RPMI7951 (cell line): ENCODE results near the gene LONP2. TPM values are rescaled to one million over a fixed set of nuclear protein-coding genes. Genes with fewer than 3 reads are reported as not detected.

Source experiments
- DNase-seq: peaks from one replicate; pipeline ENCODE4 v3.0.0-alpha.2; 2012; ENCODE audit warnings: low read depth
- total RNA-seq: library from RNA; depleted of rRNA; stranded (reverse); fragments of >200 nt; shearing (Covaris generic); gene quantifications from 2 replicates; pipeline ENCODE4 v1.2.3, GENCODE V29; 2014; rRNA removed

LONP2 gene, protein sequence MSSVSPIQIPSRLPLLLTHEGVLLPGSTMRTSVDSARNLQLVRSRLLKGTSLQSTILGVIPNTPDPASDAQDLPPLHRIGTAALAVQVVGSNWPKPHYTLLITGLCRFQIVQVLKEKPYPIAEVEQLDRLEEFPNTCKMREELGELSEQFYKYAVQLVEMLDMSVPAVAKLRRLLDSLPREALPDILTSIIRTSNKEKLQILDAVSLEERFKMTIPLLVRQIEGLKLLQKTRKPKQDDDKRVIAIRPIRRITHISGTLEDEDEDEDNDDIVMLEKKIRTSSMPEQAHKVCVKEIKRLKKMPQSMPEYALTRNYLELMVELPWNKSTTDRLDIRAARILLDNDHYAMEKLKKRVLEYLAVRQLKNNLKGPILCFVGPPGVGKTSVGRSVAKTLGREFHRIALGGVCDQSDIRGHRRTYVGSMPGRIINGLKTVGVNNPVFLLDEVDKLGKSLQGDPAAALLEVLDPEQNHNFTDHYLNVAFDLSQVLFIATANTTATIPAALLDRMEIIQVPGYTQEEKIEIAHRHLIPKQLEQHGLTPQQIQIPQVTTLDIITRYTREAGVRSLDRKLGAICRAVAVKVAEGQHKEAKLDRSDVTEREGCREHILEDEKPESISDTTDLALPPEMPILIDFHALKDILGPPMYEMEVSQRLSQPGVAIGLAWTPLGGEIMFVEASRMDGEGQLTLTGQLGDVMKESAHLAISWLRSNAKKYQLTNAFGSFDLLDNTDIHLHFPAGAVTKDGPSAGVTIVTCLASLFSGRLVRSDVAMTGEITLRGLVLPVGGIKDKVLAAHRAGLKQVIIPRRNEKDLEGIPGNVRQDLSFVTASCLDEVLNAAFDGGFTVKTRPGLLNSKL
- total RNA-seq: 45.7 and 47.9 TPM in 2 replicates

GRCh38 chr16:48244080-48244862, at the start of gene LONP2:
LONP2 (plus strand) TSS chr16:48244300; CDS start chr16:48244389, 89 bp downstream.
- DNase-seq: peak; percentile 86

GRCh38 chr16:48194828-48195556, 49.1 kb upstream of the LONP2 start:
- no peak for DNase-seq

GRCh38 chr16:48197294-48197693, 46.8 kb upstream of the LONP2 start:
- no peak for DNase-seq

DNA sequence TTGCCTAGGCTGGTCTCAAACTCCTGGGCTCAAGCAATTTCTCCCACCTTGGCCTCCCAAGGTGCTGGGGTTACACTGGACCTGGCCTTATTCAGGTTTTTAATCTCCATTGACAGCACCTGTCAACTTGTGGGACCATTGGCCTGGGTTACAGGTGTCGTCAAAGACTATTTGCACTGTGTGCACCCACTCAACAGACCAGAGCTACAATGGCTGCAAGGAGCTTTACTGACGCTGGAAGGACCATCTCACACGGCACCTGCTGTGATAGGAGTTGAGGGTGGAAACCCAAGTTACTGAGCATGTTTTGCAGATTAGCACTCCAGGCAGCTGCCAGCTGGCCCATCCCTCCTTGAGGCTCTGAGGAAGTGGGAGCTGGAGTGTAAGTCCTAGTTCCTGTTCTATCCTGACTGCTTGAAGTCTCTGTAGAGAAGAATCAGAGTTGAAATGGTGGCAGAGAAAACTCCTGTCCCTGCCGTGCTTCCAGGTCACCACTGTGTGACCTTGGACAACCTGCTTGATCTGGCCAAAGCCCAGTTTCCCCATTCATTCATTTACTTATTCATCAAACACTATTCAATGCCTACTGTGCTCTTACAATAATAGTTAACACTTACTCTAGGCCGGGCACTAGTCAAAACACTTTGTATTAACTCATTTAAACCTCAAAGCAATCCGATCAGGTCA, 42.4 kb upstream of the LONP2 start:
- no peak for DNase-seq

DNA sequence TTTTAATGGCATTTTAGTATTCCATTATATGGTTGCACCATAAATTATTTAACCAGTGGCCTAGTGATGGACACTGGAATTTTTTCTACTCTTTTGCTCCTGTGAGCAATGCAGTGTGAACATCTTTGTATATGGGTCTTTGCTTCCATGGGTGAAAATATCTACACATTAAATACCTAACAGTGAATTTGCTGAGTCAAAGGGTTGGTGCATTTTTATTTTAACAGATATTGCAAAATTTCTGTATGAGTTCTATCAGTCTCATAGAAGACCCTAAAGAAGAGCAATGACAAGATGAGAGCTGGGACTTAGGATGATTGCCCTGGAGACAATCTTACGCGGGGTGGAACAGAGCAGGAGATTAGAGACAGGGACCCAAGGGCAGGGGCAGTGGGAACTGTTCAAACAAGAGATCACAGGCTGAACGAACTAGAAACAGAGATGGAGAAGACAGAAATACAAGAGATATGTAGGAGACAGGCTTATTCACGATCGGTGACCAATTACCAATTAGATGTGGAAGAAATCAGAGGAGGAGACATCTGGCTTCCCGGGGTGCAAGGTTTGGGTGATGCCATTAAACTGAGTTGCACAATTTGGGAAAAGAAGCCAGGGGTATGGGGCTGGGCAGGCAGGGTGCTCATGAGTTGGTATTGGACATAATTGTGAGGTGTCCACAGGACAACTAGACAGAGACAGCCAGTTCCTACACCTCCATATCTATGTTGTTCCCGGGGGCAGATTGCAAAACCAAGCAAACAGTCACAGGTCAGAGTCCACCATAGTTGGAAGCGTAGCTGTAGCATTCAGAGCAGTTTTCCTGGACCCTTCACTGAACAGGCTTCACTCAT, 39.9 kb upstream of the LONP2 start:
- DNase-seq: no peak

DNA sequence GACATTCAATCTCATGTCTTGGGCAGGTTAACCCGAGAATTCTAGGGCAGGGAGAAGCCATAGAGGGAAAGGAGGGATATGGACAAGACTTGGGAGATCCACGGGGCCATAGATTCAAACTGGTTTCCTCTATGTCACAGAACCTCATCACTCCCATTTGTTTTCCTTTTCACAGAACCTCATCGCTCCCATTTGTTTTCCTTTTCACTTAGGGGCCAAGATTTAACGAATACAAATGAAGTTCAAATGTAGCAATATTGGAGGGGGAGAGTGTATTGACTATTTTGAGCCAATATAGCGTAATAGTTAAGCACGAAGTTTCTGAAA, 39.3 kb upstream of the LONP2 start:
- DNase-seq: no peak

DNA sequence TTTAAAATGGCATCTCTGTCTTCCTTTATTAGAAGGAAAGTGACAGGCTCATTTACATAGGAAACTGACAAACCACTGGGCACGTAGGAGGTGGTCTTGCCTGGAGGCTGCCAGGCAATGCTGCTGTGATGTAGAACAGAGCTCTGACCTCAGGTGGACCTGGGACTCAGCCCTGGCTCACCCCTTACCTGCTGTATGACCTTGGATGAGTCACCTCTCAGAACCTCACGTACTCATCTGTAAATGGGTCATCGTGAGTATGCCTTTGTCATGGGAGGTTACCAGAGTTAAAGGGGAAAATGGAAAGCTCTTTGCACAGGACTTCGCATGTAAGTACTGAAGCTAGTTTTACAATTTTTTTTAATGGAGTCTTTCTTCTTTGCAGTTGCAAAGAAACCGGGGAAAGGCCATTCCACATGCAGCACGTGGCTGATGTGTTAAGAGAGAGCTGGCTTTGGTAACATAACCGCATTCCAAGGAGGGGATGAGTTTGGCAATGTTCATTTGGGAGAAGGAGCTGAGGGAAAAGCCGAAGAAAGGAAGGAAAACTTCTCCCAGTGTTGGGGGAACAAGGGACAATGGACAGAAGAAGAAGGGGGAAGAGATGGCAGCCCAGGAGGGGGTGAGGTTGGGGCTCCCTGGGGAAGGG, 37.4 kb upstream of the LONP2 start:
- DNase-seq: no peak

DNA sequence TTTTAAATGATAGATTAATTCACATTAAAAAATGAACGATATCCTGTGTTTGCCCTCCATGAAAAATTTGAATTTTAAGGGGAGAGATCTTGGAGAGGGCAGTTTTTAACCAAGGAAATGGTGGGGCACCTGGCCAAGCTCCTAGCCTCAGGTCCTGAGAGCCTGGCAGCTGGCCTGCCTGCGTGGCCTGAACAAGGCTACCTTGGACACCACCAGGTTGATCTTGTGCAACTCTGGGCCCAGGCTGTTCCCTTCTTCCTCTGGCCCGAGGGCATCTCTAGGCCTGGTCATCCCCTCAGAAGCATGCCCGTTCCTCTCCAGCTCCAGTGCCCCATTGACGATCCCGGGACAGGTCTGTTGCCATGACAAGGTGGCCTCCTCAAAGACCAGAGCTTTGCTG, 33.4 kb upstream of the LONP2 start:
- no peak for DNase-seq

DNA sequence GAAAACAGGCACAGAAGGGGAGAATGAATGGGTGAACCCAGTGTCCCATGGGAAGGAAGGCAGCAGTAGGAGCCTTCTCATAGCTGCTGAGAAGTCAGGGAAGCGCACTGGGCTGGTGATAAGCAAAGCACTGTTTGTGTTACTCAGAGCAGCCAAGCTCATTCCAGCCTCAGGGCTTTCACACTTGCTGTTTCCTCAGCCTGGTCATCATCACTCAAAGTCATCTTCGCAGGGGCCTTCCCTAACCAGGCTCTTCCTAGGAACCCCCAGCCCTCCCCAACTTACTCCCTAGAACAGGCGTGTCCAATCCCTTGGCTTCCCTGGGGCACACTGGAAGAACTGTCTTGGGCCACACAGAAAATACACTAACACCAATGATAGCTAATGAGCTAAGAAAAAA, 32.1 kb upstream of the LONP2 start:
- DNase-seq: peak; percentile 18

GRCh38 chr16:48215738-48216137, 28.4 kb upstream of the LONP2 start:
- no peak for DNase-seq

GRCh38 chr16:48217708-48218107, 26.4 kb upstream of the LONP2 start:
- no peak for DNase-seq

- DNase-seq: no peak
Measured at GRCh38 chr16:48218473-48218872, 25.6 kb upstream of the LONP2 start.

GRCh38 chr16:48220891-48221290, 23.2 kb upstream of the LONP2 start:
- no peak for DNase-seq

DNA sequence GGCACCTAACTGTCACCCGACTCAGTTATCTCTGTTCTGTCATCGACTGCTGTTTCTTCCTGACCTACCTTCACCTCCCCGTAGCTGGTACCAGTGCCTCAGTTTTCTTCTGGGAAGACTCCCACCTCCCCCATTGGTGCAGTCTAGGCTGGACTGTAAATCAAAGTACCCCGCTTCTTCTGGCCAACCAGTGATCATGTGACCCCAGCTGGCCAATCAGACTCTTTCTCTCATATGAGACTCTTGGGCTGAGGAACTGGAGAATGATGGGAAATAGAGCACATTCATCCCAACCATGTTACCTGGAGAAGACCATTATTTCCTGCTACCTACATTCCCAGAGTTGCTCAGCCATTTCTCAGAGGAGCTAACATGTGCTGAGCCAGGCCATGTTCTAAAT, 20.6 kb upstream of the LONP2 start:
- DNase-seq: no peak

- DNase-seq: peak; percentile 8
Measured at GRCh38 chr16:48225456-48225855, 18.6 kb upstream of the LONP2 start.

DNA sequence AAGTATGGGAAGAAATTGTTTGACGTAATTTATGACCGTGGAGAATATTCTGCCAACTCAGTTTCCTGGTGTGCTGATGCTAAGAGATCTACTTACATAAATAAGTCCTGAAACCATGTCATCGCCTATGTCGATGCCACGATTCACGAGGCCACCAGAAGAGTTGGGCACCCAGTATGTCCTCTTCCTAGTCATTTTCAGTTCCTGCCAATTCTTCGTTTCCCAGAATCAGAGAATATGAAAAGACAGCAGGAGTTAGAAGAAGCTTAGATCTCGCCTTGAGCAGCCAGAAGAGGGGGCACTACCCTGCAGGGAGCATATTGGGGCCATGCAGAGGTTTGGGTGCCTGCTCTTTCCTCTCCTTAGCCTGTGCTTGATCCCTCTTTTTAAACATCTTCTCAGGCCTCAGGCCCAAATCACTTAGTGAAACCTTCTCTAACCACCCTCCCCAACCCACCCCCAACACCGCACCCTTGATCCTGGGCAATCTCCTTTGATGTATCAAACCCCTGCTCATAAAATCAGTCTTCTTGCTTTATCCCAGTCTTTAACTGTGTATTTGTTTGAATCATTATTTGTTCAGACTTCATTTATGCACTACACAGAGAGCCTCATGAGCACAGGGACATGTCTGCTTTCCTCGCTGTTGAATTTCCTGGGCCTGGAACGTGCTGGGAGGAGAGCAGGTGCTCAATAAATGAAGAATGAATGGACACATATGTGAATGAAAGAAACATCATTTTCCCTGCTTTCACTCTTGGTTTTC, 12.2 kb upstream of the LONP2 start:
- peak; percentile 50 for DNase-seq

DNA sequence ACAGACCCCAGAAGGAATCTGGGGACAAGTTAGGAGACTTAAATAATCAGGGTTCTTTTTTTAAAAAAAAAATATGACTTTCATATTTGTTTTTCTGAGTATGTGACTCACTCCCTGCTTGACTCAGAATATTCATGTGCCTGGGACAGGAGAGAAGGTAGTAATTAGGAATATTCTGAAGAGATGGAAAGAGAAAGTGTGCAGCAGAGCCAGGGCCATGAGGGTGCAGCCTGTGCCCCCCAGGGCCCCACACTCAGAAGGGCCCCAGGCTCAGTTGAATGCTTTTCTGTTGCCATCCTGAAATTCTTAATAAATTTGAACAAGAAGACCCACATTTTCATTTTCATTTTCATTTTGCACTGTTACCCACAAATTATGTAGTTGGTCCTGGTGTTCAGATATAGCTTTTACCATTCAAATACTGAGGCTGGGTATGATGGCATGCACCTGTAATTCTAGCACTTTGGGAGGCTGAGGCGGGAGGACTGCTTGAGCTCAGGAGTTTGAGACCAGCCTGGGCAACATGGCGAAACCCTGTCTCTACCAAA, 11.5 kb upstream of the LONP2 start:
- no peak for DNase-seq

DNA sequence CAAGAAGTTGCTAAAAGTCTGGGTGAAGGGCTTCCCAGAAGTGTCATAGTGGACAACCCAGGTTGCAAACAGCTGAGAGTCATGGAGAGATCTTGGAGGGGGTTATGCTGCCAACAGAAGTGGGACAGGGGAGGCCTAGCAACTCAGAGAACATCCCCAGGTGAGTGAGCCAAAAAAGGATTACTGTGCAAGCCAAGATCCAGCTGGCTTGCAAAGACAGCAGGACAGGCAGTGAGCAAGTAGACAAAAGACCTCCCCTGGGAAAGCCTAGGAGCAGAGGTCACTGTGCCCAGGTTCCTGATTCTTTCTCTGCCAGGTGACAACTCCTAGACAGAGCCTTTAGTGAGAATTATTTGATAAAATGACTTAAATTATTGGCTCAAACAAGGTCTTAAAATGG, 9.5 kb upstream of the LONP2 start:
- DNase-seq: no peak
